H1 (cell line): ENCODE results near the gene MUC2. TPM values are rescaled to one million over a fixed set of nuclear protein-coding genes. Genes with fewer than 3 reads are reported as not detected.

Experiments used
- CHD1 ChIP-seq: IDR thresholded peaks from 2 replicates; pipeline ENCODE4 v1.6.1; 2012; ENCODE audit warnings: low read depth, low read length, improper control_type of control experiment
- NANOG ChIP-seq: IDR thresholded peaks from 2 replicates; pipeline ENCODE4 v1.6.1; 2011; ENCODE audit warnings: low read length, low read depth, mild to moderate bottlenecking, inconsistent platforms; ENCODE audit not compliant: insufficient read depth, poor library complexity, severe bottlenecking
- SP2 ChIP-seq: IDR thresholded peaks from 2 replicates; pipeline ENCODE4 v1.6.1; 2012; ENCODE audit warnings: mild to moderate bottlenecking, low read length, inconsistent platforms
- polyA plus RNA-seq, 7 experiments: library from polyadenylated mRNA; depleted of rRNA in 3 of 7; stranded (reverse) in 5 of 7; unstranded in 2 of 7; fragments of >200 nt in 5 of 7; fragments of 200-250 nt in 2 of 7; gene quantifications; 1 replicate in 5 of 7; 2 replicates in 1 of 7; 4 replicates in 1 of 7; pipeline versions ENCODE4 v1.2.1 to v1.2.3, GENCODE V29; 2011 to 2013; ENCODE audit warnings: missing spikeins in 2 of 7, mixed read lengths in 2 of 7
- total RNA-seq: library from RNA; stranded (reverse); fragmentation: NEBNext Ultra II Directional; extraction: Animal tissue kit (Norgen Biotek cat#: 25700); gene quantifications from 2 replicates; pipeline ENCODE4 v1.2.1, GENCODE V29; 2021

The MUC2 gene
- total and polyA plus RNA-seq, 2 of the 8 experiments (the other 6 are each of a cell fraction or from before 2014, with no cell fraction given), result not detected

- no peak for TF ChIP-seq NANOG
- TF ChIP-seq CHD1, result no peak
- no peak for TF ChIP-seq SP2
Observed at GRCh38 chr11:1077033-1077416, 2.4 kb downstream of the MUC2 start (continued).
